KBM-7 (cell line): ENCODE data around the gene CCDC28B.
"Not testable (repeated sequence)": the region's sequence is repeated elsewhere in the genome, so short reads cannot be mapped to it uniquely, and the experiment has no call there.

Source experiments
- DNase-seq: peaks from one replicate; pipeline ENCODE4 v3.0.0-alpha.2; 2015
- in situ Hi-C: fragments of 300-500 bp; cut with MboI; formaldehyde crosslinking; loops from 2 replicates; pipeline ENCODE4 v1.14.3; 2020; ENCODE audit warnings: low sequenced_read_pairs, low pct_unique_long_range_greater_than_20kb, mixed read lengths

The CCDC28B gene

DNA sequence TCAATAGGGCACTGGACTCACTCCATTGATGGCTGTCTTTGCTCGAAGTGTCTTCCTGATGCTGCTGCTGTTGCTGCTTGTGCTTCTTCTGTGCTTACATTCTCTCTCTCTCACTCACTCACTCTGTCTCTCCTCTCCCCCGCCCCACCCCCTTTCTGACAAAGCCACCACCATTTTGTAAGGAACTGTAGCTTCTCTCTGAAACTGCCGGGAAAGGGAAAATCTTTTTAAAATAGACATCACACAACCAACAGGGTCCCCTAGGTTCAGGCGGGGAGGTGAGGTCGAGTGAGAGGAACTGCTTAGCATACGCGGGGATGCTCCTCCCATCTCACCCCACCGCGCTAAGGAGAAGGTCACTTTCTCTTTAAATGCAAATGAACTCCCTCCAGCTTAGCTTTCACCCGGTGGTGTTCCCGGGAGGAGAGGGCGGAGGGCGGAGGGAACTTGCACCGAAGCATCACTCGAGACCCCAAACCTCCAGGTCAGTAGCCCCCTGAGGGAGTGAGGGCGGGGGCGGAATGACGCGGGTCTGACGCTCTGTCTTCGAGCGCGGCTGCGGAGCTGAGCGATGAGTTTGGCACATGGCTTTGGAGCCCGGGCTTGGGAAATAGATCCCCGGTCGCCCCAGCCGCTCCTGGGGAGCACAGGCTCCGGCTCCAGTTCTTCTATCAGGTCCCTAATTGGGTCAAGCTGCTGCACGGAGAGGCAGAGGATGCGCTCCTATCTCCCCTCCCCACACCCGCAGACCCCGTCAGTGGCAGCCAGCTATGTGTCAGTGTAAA is at the start of gene CCDC28B:
CCDC28B (plus strand) TSS at position 370 of the 785 bp plus-strand sequence. CDS start 1,341 bp downstream, outside the sequence.
- in situ Hi-C loops = no loop called here
- DNase-seq = peak; percentile 59

DNA sequence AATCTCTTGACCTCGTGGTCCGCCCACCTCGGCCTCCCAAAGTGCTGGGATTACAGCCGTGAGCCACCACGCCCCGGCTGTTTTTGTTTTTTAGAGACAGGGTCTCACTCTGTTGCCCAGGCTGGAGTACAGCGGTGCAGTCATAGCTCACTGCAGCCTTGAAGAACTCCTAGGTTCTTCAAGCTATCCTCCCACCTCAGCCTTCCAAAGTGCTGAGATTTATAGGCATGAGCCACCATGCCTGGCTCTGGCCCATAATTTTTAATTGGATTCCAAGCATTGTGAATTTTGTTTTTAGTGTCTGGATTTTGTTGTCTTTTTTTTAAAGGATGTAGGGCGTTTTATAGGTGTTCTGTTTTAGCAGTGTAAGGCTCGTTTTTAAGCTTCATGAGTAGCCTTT is 49.5 kb upstream of the CCDC28B start:
- in situ Hi-C loops = no loop called here
- DNase-seq = no peak

DNA sequence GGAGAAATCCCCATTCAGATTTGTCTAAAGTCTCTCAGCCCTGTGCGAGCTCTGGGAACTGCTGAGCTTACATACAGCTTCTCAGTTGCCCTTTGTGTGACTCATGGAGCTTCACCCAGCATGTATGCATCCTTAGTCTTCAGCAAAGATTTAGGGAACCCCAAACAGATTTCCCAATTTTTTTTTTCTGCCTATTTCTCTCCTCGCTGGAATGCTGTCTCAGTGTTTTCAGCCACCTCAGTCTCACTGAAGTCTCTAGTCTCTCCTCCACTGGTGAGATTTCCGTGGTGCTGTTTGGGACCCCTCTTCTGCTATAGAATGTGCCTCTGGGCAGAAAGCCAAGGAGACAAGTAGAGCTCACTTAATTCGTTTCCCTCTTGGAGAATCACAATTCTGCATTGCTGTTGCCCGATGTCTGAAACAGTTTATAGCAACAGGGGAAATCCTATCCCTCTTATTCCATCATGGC is 49.0 kb upstream of the CCDC28B start:
- in situ Hi-C loops = no loop called here
- no peak for DNase-seq

DNA sequence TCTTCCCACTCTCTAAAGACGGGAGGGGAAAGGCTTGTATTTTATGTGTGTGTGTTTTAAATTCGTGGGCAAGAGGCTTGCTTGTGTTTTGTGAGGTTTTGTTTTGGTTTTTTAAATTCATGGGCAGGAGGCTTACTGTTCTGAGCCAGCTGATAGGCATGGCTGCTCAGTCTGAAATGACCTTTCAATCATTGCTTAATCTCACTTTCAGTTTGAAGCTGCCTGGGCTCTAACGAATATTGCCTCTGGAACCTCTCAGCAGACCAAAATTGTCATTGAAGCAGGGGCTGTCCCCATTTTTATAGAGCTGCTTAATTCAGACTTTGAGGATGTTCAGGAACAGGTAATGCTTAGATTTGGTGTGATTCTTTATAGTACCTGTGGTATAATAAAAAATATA is 41.2 kb upstream of the CCDC28B start:
- no peak for DNase-seq
- in situ Hi-C loops = no loop called here

DNA sequence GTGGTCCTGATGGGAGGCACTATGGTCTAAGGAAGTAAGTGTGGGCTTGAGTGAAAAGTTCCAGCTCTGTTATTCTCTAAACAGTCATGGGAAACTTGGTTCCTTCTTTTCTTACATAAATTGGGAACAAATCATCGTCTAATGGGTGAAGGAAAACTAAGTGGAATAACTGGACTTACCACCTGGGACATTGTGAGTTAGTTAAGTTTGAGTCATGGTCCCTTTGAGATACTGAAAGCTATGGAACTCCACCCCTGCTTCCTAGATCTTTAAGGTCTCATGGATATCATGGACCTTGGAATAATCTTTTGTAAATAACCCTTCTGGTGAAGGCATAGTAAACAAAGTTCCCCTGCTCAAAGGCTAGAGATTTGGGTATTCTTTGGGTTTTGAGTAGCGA is 37.0 kb upstream of the CCDC28B start:
- in situ Hi-C loops = no loop called here
- DNase-seq = no peak

DNA sequence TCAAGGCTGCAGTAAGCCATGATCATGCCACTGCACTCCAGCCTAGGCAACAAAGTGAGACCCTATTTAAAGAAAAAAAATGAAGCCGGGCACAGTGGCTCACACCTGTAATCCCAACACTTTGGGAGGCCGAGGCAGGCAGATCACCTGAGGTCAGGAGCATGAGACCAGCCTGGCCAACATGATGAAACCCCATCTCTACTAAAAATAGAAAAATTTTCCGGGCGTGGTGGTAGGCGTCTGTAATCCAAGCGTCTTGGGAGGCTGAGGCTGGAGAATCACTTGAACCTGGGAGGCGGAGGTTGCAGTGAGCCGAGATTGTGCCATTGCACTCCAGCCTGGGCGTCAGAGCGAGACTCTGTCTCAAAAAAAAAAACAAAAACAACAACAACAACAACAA is 34.8 kb upstream of the CCDC28B start:
- DNase-seq, in situ Hi-C loops: not testable (repeated sequence)

DNA sequence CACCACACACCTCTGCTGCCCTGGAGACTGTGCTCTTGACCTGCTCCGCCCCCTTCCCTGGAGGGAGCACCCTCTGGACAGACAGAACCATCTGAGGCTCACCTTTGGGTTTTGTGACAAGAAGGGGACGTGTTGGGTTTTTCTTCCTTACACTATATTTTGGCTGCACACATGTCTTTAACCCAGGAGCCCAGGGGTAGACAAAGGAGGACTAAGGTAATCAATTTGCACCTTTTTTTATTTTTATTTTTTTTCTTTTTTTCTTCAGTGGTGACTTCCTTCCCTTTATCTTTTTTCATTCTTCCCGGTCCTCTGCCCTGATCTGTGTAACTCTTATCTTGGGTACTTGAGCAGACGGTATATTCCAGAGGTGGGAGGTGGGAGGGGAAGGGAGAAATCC is 29.4 kb upstream of the CCDC28B start:
- in situ Hi-C loops = no loop called here
- DNase-seq = no peak

DNA sequence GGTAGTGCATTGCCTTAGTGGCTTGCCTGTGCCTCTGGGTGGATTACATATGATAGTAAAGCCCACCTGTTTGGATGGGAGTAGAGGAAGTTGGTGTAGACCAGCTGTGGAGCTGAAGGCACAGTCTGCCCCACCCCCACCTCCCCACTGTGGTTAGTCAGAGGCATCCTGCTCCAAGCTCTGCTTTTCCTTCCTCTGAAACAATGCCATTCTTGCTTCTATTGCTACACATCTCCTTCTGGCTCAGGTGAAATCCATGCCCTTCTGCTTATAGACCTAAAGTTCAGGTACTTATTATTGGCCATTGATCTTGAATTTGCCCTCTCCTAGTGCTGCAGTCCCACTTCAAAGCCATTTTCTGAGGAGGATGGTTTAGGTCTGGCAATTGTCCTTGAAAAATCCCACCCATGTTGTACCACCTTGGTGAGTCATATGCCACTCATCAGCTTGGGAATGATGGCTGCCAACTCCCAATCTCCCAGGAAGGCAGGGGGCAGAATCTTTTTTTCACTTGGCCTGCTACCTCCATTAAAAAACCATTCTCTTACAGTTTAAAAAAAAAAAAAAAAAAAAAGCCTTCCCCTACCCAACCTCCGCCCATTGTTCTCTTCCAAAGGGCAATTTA is 27.7 kb upstream of the CCDC28B start:
- peak; percentile 54 for DNase-seq

DNA sequence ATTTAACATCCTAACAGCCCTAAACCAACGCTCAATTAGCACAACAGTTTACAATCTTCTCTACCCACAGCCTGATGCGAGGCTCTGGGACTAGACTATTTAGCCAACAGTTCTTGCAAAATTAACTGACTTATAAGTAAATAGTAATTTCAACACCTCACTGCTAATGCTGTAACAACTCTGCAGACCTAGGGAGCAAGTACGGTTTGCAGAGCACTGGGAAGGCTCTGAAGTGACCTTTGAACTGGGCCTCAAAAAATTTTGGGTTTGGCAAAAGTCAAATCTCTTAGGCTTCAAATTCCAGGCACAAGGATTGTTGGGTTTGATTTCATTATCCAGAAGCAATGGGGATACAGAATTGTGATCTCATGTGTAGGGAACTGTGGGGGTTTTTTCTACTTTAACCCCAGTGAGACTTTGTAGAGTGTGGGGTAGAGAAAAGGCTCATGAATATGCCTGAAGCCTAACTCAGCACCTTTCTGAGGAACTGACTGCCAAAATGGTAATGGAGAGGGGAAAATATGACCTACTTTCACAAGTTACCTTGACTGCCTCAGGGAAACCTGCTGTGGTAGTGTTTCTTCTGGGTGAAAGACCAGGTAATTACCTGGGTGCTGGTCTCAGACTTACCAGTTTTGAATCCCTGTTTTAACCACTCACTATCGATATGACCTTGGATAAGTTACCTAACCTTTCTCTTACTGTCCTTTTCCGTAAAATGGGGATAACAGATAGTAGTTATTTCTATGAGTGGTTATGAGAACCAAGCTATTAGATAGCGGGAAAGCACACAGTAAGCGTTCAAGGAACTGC is 21.8 kb upstream of the CCDC28B start:
- in situ Hi-C loops = no loop called here
- no peak for DNase-seq

More for the DNA sequence above, 27.7 kb upstream of the CCDC28B start:
- in situ Hi-C loops = no loop called here

DNA sequence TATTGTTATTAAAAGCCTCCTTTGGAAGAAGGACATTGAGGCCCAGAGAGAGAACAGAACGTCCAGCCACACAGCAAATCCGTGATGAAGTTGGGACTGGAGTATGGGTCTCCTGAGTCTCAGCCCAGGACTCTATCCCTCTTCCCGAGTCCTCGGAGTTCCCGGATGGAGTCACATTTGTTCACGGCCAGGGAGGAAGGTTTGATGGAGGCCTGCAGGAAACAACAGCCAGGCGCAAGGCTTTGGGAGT is 21.3 kb upstream of the CCDC28B start:
- in situ Hi-C loops = no loop called here
- no peak for DNase-seq

DNA sequence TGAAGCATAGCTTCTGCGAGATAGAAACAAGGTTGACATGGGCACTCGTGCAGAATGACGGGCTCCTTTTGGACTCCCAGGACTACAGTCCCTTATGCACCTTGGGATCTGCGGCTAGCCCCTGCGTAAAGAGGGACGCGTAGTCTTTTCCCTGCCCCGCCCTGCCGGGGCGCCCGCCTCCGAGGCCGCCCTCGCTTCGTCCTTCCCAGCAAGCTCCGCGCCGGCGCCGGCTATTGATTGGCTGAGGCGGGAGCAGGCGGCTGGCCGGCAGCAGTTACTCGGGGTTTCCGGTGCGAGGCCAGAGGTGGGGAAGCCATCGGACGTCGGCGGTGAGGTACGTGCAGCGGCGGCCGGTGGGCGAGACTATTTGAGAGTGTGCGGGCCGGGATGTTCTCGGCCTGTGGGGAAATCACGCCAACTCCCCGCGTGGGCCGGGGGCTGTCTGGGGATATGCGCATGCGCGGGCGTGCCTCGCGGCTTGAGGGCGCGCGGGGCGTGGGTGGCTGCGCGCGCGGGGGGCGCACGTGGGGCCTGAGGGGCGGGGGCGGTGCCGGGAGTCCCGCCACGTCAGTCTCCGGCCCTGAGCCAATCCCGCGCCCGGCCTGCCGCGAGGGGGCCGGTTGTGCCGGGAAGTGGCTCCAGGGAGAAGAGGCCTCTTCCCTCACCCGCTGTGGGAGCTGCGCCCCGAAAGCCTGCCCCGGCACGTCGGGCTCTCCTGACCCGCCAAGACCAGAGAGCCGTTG is 20.8 kb upstream of the CCDC28B start, which contains the start of gene TXLNA:
TXLNA (plus strand) TSS at position 233 of the 743 bp plus-strand sequence. CDS start 671 bp downstream, outside the sequence.
- in situ Hi-C loops = no loop called here
- peak; percentile 94 for DNase-seq

DNA sequence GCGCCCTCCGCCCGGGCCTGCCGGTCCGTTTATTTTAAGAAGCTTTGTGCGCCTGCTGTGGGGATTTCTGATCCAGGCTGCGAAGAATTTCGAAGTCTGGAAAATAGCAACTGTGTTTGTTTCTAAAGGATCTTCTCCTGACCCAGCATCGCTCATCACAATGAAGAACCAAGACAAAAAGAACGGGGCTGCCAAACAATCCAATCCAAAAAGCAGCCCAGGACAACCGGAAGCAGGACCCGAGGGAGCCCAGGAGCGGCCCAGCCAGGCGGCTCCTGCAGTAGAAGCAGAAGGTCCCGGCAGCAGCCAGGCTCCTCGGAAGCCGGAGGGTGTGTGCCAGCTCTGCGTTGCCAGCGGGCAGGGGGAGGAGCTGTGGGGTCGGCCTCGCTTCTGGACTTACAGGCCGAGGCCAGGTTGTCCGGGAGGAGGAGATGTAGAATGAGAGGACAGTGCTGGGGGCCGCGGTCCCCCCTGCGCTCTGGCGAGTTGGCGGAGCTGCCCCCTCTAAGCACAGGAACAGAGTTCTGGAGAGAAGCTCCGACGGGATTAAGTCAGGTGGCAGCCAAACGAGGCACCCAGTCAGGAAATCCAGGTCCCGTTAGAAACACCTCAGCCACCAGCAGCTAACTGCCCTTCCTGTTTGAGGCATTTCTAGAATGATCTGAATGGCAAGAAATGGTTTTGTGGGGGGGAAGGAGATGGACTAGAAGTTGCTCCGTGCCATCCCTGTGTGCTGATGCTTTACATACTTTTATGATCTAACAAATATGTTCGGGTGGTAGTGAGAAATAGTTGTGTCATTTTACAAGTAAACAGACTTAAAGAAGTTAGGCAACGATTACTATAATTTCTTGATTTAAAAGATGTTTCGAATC is 20.0 kb upstream of the CCDC28B start:
- no peak for DNase-seq
- in situ Hi-C loops = no loop called here

DNA sequence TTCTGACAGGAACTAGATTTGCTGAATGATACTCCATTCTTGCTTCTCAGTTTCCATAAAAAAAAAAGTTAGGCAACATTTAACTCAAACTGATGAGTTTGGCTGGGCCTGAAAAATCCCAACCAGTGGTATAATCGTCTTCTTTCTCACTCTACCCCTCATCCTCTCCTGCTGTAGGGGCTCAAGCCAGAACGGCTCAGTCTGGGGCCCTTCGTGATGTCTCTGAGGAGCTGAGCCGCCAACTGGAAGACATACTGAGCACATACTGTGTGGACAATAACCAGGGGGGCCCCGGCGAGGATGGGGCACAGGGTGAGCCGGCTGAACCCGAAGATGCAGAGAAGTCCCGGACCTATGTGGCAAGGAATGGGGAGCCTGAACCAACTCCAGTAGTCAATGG is 19.3 kb upstream of the CCDC28B start:
- DNase-seq = no peak
- in situ Hi-C loops = no loop called here

DNA sequence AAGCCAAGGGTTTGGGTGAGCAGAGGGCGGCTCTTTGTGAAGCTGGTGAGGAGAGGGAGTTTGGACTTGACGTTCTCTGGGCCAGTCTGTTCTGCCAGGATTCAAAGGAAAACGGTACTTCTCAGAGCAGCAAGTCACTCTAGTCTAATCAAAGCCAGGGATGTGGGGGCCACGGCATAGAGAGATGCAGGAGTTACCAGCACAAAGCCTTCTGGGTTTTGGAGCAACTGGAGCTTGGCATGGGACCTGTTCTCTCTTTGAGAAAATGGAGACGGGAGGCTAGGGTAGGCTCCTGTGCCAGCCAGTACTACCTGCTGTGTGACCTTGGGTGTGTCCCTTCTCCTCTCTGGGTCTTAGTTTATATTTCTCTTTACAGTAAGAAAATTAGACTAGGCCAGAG is 18.8 kb upstream of the CCDC28B start:
- no peak for DNase-seq
- in situ Hi-C loops = no loop called here

DNA sequence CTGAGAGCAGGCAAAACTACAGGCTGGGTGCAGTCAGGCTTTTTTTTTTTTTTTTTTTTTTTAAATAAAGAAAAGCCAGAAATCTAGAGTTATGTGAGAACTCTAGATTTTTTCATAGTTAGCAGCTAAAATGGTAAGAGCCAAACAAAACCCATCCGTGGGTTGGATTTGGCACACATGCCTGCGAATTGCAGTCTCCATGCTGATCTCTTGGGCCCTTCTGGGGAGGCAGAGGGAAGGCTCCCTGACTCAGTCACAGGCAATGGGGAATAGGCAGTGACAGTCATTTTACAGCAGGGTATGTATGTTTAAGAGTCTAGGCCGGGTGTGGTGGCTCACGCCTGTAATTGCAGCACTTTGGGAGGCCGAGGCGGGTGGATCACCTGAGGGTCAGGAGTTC is 18.3 kb upstream of the CCDC28B start:
- in situ Hi-C loops = no loop called here
- DNase-seq = no peak

DNA sequence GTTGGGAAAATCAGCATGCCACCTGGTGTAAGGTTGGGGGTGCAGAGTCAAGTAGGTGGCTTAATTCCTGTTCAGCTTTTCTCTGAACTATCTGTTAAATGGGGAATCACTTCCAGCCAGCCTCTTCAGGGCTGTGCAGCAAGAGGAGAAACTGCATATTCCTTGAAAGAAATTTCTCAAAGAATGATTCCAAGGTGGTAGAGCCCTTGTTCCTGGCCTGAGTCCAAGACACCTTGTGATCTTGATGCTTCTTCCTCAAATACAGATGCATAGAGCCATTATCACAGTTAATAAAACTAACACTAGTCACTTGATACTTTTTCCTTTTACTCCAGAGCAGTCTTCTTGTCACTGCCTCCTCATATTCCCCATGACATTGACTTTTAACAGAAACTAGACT is 15.7 kb upstream of the CCDC28B start:
- in situ Hi-C loops = no loop called here
- no peak for DNase-seq

DNA sequence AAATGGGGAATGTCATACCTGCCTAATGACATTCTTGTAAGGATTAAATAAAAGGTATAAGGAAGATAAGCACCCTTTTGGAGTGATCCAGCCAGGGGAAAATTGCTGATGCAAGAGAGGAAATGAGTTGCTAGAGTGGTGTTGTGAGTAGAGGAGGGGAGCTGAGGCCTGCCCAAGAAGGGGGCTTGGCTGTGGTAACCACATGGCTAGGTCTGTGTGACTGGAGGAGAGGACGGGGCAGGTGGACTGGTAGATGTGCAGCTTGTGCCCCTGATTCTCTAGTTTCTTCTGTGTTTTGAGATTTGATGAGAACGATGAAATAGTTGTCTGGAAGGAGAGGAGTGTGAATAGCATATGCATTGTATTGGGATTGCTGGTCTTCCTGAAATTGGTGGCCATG is 14.3 kb upstream of the CCDC28B start:
- DNase-seq = no peak
- in situ Hi-C loops = no loop called here

DNA sequence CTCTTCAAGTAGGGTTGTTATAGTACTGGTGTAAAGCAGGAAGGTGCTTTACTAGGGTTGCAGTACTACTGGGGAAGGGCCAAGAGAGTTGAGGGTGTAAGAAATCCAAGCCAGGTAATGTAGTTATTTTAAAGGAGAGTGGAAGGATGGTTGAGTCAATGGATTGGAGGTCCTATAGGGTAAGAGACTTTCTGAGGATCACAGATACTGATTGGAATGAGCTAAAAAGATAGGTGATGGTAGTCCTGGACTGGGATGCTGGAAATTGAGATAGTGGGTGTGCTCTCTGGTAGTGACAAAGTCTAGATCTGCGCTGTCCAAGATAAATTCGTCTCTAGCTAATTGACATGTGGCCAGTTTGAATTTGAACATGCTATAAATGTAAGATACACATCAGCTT is 13.9 kb upstream of the CCDC28B start:
- no peak for DNase-seq
- in situ Hi-C loops = no loop called here

DNA sequence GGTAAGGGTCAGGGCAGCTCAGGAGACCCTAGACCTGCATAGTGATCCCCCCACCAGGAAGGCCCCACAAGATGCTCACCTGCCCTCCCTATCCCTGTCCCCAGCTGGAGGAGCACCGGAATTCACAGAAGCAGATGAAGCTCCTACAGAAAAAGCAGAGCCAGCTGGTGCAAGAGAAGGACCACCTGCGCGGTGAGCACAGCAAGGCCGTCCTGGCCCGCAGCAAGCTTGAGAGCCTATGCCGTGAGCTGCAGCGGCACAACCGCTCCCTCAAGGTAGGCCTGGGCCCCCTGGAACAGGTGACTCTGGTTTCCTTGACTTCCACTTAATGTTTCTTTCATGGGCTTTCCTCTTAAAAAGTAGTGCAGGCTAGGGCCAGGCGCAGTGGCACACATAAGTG is 12.5 kb upstream of the CCDC28B start:
- no peak for DNase-seq
- in situ Hi-C loops = no loop called here
